Muscle of leg (tissue), 11 donors: Measurements from ENCODE around the gene HIBADH. TPM values are rescaled to one million over a fixed set of nuclear protein-coding genes. Genes with fewer than 3 reads are reported as not detected.
A peak's percentile ranks its signal among the peaks of the same experiment; 100 is the strongest.
"Not testable (repeated sequence)": the region's sequence is repeated elsewhere in the genome, so short reads cannot be mapped to it uniquely, and the experiment has no call there.

ENCODE experiments used
- DNase-seq: peaks from one replicate; pipeline ENCODE4 v3.0.0; 2013
- H3K27ac ChIP-seq: one replicate; pipeline ENCODE4 v1.5.1; 2013; ENCODE audit warnings: mild to moderate bottlenecking, low read length, control low read depth
- H3K27me3 ChIP-seq: one replicate; pipeline ENCODE4 v1.6.1; 2013; ENCODE audit warnings: low read length; ENCODE audit not compliant: control insufficient read depth, insufficient read depth
- H3K36me3 ChIP-seq: one replicate; pipeline ENCODE4 v1.6.1; 2013; ENCODE audit warnings: low read length; ENCODE audit not compliant: control insufficient read depth, insufficient read depth
- H3K4me1 ChIP-seq: one replicate; pipeline ENCODE4 v1.6.1; 2013; ENCODE audit warnings: low read length; ENCODE audit not compliant: control insufficient read depth, insufficient read depth
- H3K4me3 ChIP-seq: one replicate; pipeline ENCODE4 v1.5.1; 2013; ENCODE audit warnings: low read length, control low read depth
- H3K9me3 ChIP-seq: replicated peaks from 2 replicates; pipeline ENCODE4 v1.6.1; 2013; ENCODE audit warnings: low read depth, low read length; ENCODE audit not compliant: control insufficient read depth
- WGBS: methylation state at CpG from one replicate; pipeline ENCODE4 v1.1.5; 2013; ENCODE audit warnings: missing lambda C conversion rate; ENCODE audit not compliant: insufficient coverage; 5-methylcytosine and 5-hydroxymethylcytosine counted together
- polyA plus RNA-seq, 8 donors: library from polyadenylated mRNA; unstranded; fragments of 120-200 nt; gene quantifications; one replicate each; pipeline versions ENCODE4 v1.2.1 to v1.2.3, GENCODE V29; 2013; ENCODE audit warnings: inconsistent platforms in 1 of 8, low replicate concordance in 1 of 8; ENCODE audit not compliant: insufficient read length in 8 of 8, insufficient read depth in 1 of 8
- total RNA-seq: library from RNA; stranded (reverse); fragments of 120-200 nt; gene quantifications from one replicate; pipeline ENCODE4 v1.2.4, GENCODE V29; 2013

Gene HIBADH
- total and polyA plus RNA-seq, 9 donors = 24.0 to 29.5 (median 24.9) TPM

DNA sequence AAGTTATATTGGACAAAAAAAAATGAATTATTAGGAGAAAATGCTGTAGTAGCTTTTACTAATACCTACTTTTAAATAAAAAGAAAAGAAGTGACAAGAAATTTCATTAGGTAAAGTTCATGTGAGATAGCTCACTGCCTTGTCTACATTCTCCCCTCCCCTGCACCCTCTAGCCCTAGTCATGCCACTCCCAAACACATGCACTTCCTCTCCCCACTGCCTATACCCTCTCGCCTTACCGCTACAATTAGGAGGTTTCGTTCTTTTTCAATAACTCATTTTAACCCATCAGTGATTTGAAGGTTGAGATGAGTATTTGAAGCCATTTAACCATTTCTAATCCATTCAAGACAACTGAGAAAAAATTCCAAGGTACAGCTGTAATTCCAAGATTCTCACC, 75.3 kb downstream of the HIBADH start:
- Histone ChIP-seq H3K4me1 (peaks cover 4% of the 10 kb centered on the region), H3K27me3 (no peaks in the 10 kb centered on the region), H3K4me3 (no peak overlapping the region), H3K36me3 (no peaks in the 10 kb centered on the region), H3K27ac (no peak overlapping the region), H3K9me3 (no peaks in the 10 kb centered on the region)
- no peak for DNase-seq
- no CpG with 5 or more reads among the region's 3 CpGs for WGBS

DNA sequence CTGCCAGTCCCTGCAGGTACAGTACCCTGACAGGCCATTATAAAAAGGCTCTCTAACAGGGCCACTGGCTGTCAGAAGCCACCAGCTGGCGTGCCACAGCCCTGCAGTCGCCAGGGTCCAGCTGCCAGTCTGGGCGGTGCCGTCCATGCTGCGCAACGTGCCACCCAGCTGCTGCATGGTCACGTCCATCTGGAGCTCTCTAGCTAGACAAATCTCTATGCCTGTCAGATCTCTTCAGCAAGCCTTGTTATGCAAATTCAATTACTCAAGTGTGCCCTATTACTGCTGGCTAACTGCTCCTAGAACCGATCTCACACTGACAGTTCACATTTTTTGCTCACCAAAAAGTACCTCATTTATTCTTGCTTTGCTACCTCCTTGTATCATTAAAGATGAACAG, 75.9 kb downstream of the HIBADH start:
- 64% methylated on average over 8 of the region's 8 CpGs for WGBS
- peak; percentile 70 for DNase-seq
- H3K9me3 ChIP-seq = no peaks in the 10 kb centered on the region
- H3K4me3 ChIP-seq = no peak overlapping the region
- H3K27me3 ChIP-seq = no peaks in the 10 kb centered on the region
- H3K27ac ChIP-seq = peak overlapping the region; percentile 21
- no peaks in the 10 kb centered on the region for H3K36me3 ChIP-seq
- peaks cover 4% of the 10 kb centered on the region for H3K4me1 ChIP-seq

DNA sequence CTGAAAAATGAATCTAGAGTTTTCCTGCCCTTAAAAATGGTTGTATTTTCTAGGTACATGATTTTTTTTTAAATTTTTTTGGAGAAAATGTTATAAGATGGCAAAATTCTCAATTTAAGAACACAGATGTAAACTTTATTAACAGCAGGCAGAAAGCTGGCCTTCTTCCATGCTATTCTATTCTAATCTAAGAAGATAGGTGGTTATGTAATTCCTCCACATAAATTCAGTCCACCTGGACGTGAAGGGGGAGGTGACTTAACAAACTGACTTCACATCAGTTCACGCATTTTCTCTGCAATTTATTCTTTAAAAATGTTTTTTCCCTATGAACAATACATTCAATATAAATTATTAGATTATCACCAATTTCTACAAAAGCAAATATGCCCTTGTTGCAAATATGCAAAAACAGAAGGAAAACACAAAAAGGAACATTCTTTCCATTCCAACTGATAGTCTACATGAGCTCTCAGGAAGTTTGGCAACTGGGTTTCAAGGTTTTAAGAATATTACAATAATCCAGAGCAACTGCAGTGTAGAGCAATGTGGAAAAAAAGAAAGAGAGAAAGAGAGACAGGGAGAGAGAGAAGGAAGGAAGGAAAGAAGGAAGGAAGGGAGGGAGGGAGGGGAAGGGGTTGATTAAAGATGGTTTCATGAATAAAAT, 76.8 kb downstream of the HIBADH start:
- H3K4me1 ChIP-seq = peaks cover 4% of the 10 kb centered on the region
- DNase-seq = no peak
- H3K27me3 ChIP-seq = no peaks in the 10 kb centered on the region
- no peaks in the 10 kb centered on the region for H3K36me3 ChIP-seq
- H3K27ac ChIP-seq = no peak overlapping the region
- WGBS = no CpG with 5 or more reads among the region's 2 CpGs
- no peaks in the 10 kb centered on the region for H3K9me3 ChIP-seq
- no peak overlapping the region for H3K4me3 ChIP-seq

DNA sequence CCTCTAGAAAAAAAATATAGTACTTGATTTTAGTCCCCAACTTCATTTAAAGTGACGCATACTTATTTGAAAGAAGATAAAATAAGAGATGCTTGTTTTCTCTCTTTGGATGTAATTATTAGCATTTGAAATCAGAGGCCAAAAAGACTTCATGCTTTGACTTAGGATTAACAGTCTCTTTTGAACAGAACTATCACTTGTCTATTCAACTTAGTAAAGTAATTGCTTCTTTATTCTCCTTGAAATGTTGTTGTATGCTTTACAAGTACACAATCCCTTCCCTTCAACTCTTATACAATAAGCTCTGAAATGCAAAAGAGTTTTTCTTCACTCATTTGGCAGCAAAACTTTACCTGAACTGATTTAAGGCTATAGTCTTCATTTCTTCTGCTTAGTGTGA, 80.8 kb downstream of the HIBADH start:
- H3K4me3 ChIP-seq = no peak overlapping the region
- no peak overlapping the region for H3K27ac ChIP-seq
- no peaks in the 10 kb centered on the region for H3K36me3 ChIP-seq
- WGBS = no CpG with 5 or more reads among the region's 1 CpG
- H3K27me3 ChIP-seq = no peaks in the 10 kb centered on the region
- H3K9me3 ChIP-seq = no peaks in the 10 kb centered on the region
- peaks cover 4% of the 10 kb centered on the region for H3K4me1 ChIP-seq
- DNase-seq = no peak

DNA sequence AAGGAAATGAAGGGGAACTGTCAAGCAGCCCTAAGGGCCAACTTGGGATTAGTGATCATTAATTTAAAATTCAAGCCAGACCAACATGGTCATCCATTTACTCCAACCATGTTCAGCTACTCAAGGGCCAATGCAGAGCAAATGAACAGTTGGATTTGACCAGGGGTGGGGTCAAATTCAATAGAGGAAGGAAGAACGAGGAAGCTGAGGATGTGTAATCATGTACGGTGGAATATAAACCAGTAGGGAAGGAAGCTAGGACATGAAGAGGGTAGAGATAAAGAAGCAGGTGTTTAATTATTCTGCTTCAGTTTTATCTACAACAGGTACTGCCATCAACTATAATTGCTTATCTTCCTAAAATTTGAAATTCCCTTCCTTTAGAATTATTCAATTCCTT, 81.6 kb downstream of the HIBADH start:
- no peaks in the 10 kb centered on the region for H3K9me3 ChIP-seq
- no peaks in the 10 kb centered on the region for H3K27me3 ChIP-seq
- H3K36me3 ChIP-seq = no peaks in the 10 kb centered on the region
- H3K27ac ChIP-seq = no peak overlapping the region
- WGBS = no CpG with 5 or more reads among the region's 2 CpGs
- no peak overlapping the region for H3K4me3 ChIP-seq
- DNase-seq = no peak
- H3K4me1 ChIP-seq = no peaks in the 10 kb centered on the region

DNA sequence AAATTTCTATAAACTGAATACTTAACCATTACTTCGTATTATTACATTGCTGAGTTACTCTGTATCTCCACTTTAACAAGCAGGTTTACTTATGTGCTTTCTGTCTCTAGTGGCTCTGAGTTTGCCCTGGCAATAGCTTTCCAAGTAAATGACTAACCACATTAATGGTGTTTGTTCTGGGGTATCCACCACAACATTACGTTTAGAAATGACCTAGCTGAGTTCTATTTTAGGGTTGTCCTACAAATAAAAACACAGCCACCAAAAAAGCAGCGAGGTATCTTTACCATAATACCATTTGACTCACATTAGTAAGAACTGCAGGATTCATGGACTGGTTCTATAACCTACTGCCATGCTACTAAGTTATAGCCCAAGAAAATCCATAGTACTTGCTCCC, 83.1 kb downstream of the HIBADH start:
- DNase-seq = no peak
- H3K27ac ChIP-seq = no peak overlapping the region
- no peaks in the 10 kb centered on the region for H3K36me3 ChIP-seq
- 100% methylated on average over 1 of the region's 3 CpGs for WGBS
- no peaks in the 10 kb centered on the region for H3K4me1 ChIP-seq
- no peak overlapping the region for H3K4me3 ChIP-seq
- H3K9me3 ChIP-seq = no peaks in the 10 kb centered on the region
- no peaks in the 10 kb centered on the region for H3K27me3 ChIP-seq

DNA sequence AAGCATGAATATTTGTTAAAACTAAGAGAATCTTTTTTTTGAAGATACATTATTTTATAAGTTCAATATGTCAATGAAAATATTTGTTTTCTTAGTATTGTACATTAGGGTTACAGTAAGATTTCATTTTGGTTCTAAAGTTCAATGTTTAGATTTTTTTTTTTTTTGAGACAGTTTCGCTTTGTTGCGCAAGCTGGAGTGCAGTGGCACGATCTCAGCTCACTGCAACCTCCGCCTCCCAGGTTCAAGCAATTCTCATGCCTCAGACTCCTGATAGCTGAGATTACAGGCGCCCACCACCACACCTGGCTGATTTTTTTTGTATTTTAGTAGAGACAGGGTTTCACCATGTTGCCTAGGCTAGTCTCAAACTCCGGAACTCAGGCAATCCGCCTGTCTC, 84.5 kb downstream of the HIBADH start:
- WGBS = 94% methylated on average over 2 of the region's 7 CpGs
- H3K4me1 ChIP-seq = not testable (repeated sequence)

DNA sequence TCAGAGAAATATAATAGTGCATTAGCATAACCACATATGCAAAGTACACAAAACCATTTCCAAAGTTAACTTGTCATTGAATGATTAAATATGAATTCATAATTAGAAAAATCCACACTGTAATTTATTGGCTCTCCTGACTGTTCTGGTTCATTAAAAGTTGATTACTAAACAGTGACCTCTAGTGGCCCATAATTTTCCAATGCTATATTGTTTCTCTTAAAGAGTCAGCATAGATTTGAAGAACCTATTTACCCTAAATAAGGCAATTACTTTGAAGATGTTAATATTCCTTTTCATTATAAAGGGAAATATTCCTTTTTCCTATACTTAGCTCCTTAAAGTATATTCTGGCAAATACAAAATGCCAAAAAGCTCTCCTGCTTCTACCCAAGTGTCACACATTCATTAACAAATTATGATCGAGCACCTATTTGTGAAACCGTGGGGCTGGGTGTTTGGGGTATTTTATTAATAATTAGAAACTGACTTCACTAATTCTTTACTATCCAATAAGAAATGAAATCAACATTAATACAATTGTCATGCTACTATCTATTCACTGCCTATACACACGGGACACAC, 86.2 kb downstream of the HIBADH start:
- Histone ChIP-seq H3K4me3 (no peak overlapping the region), H3K27me3 (no peaks in the 10 kb centered on the region), H3K9me3 (no peaks in the 10 kb centered on the region), H3K4me1 (no peaks in the 10 kb centered on the region), H3K27ac (no peak overlapping the region), H3K36me3 (no peaks in the 10 kb centered on the region)
- no CpG with 5 or more reads among the region's 3 CpGs for WGBS
- DNase-seq = peak; percentile 67

More for the DNA sequence above, 84.5 kb downstream of the HIBADH start:
- not testable (repeated sequence) for H3K9me3 ChIP-seq, H3K4me3 ChIP-seq, H3K27me3 ChIP-seq, H3K36me3 ChIP-seq, H3K27ac ChIP-seq, DNase-seq

DNA sequence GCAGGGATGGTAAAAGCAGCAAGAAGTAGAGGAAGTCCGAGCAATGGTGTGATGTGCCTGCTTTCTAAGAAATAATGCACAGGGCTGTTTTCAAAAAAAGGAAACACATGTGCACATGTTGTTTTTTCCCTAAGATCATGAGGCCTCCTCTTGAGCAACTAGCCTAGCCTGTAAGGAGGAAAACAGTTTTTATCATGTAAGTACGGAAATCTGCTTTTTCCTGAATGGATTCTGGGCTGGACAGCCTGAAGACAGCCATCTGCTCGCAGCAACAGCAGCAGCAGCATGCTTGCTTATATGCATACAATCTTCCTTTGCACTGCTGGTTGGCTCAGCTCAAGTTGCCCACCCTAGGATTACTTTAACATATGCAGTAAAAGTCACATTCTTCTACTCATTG, 87.1 kb downstream of the HIBADH start:
- H3K9me3 ChIP-seq = no peaks in the 10 kb centered on the region
- no peaks in the 10 kb centered on the region for H3K4me1 ChIP-seq
- no peaks in the 10 kb centered on the region for H3K36me3 ChIP-seq
- no peaks in the 10 kb centered on the region for H3K27me3 ChIP-seq
- DNase-seq = peak; percentile 63
- no peak overlapping the region for H3K4me3 ChIP-seq
- 72% methylated on average over 2 of the region's 3 CpGs for whole genome bisulfite sequencing
- no peak overlapping the region for H3K27ac ChIP-seq

DNA sequence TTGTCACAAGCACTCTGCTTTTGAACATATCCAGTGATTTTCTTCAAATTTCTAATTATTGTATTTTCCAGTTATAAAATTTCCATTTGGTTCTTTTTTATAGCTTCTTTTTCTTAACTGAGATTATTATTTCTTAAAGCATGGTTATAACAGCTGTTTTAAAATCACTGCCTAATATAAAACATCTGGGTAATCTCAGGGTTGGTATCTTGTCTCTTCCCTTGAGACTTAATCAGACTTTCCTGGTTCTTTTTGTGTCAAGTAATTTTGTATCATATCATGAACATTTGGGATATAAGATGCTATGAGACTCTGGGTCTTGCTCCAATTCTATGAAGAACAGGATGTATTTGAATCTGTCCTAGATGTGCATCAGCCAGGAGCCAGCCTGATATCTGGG, 93.6 kb downstream of the HIBADH start:
- peak; percentile 14 for DNase-seq
- H3K36me3 ChIP-seq = no peaks in the 10 kb centered on the region
- no peak overlapping the region for H3K4me3 ChIP-seq
- H3K9me3 ChIP-seq = peaks cover 3% of the 10 kb centered on the region
- no peak overlapping the region for H3K27ac ChIP-seq
- H3K27me3 ChIP-seq = no peaks in the 10 kb centered on the region
- no peaks in the 10 kb centered on the region for H3K4me1 ChIP-seq

DNA sequence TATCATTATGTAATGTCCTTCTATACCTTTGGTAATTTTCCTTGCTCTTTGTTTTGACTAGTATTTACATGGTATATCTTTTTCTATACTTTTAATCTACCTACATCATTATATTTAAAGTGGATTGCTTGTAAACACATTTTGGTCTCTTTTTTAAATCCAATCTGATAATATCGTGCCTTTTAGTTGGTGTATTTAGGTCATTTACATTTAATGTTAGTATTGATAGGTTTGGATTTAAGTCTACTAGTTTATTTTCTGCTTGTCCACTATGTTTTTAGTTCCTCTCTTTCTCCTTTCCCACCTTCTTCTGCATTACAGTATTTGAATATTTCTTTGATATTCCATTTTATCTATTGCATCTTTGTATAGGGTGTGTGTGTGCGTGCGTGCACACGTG, 95.4 kb downstream of the HIBADH start:
- H3K36me3 ChIP-seq = no peaks in the 10 kb centered on the region
- no peak overlapping the region for H3K27ac ChIP-seq
- H3K9me3 ChIP-seq = peaks cover 5% of the 10 kb centered on the region
- no peak overlapping the region for H3K4me3 ChIP-seq
- no peak for DNase-seq
- no peaks in the 10 kb centered on the region for H3K4me1 ChIP-seq
- WGBS = no CpG with 5 or more reads among the region's 4 CpGs
- H3K27me3 ChIP-seq = no peaks in the 10 kb centered on the region
